NCI-H748 treated with DMSO at 0.1 percent for 48 hours (cell line): Measurements from ENCODE around the gene ATP5ME.

Experiments used
- DNase-seq: peaks from one replicate; lab custom pipeline; 2025; lab: John Stamatoyannopoulos, UW

Gene ATP5ME

GRCh38 chr4:633976-634598, 40.0 kb downstream of the ATP5ME start:
- no peak for DNase-seq

- no peak for DNase-seq
Measured at GRCh38 chr4:633406-633805, 40.7 kb downstream of the ATP5ME start.

- no peak for DNase-seq
Measured at GRCh38 chr4:632926-633325, 41.1 kb downstream of the ATP5ME start.

- DNase-seq = no peak
Measured at GRCh38 chr4:632196-632790, 41.8 kb downstream of the ATP5ME start.

- no peak for DNase-seq
Measured at GRCh38 chr4:630656-631055, 43.4 kb downstream of the ATP5ME start.

GRCh38 chr4:629915-630641, 44.0 kb downstream of the ATP5ME start:
- DNase-seq = no peak

GRCh38 chr4:629636-629914, 44.5 kb downstream of the ATP5ME start:
- no peak for DNase-seq

- no peak for DNase-seq
Measured at GRCh38 chr4:628821-629635, 45.0 kb downstream of the ATP5ME start.

GRCh38 chr4:628311-628741, 45.8 kb downstream of the ATP5ME start:
- DNase-seq = no peak

- no peak for DNase-seq
Measured at GRCh38 chr4:627347-628125, 46.5 kb downstream of the ATP5ME start.

GRCh38 chr4:626201-627091, 47.6 kb downstream of the ATP5ME start:
- DNase-seq = no peak

GRCh38 chr4:625631-626161, 48.4 kb downstream of the ATP5ME start:
- no peak for DNase-seq

GRCh38 chr4:624705-625590, 49.1 kb downstream of the ATP5ME start, which contains the start of gene PDE6B:
TSS of gene PDE6B (plus strand) at chr4:625573. CDS start at chr4:625627, 54 bp downstream.
- DNase-seq = no peak

GRCh38 chr4:623914-624566, 50.0 kb downstream of the ATP5ME start:
- no peak for DNase-seq

GRCh38 chr4:622996-623913, 50.8 kb downstream of the ATP5ME start:
- no peak for DNase-seq
